Thoracic aorta (tissue), 2 donors: ENCODE results near the gene PISD. TPM values are rescaled to one million over a fixed set of nuclear protein-coding genes. Genes with fewer than 3 reads are reported as not detected.
"Not testable (repeated sequence)": the region's sequence is repeated elsewhere in the genome, so short reads cannot be mapped to it uniquely, and the experiment has no call there.

Experiments used
- ATAC-seq: fragments of 150-250 bp; one replicate; pipeline ENCODE4 v1.8.0; 2017; ENCODE audit warnings: low read depth; ENCODE audit not compliant: insufficient number of reproducible peaks, low FRiP score
- DNase-seq: peaks from one replicate; pipeline ENCODE4 v3.0.0-alpha.2; 2020; ENCODE audit warnings: low spot score
- H3K27ac ChIP-seq, 2 donors: fragments of 200-600 bp; sonication (generic); 1 replicate in 1 of 2; 2 replicates in 1 of 2; pipeline ENCODE4 v1.5.1; 2016; ENCODE audit warnings: mild to moderate bottlenecking in 2 of 2, moderate library complexity in 2 of 2
- H3K27me3 ChIP-seq: fragments of 200-600 bp; sonication (generic); replicated peaks from 2 replicates; pipeline ENCODE4 v1.6.0; 2016; ENCODE audit warnings: mild to moderate bottlenecking; ENCODE audit not compliant: insufficient read depth
- H3K36me3 ChIP-seq: fragments of 200-600 bp; sonication (generic); one replicate; pipeline ENCODE4 v1.5.1; 2016
- H3K4me1 ChIP-seq, 2 donors: fragments of 200-600 bp; sonication (generic); 1 replicate in 1 of 2; 2 replicates in 1 of 2; pipeline versions ENCODE4 v1.5.1 to v1.6.0; 2016; ENCODE audit warnings: low read depth in 2 of 2, mild to moderate bottlenecking in 1 of 2; ENCODE audit not compliant: control insufficient read depth in 1 of 2
- H3K4me3 ChIP-seq: fragments of 200-600 bp; sonication (generic); 2 replicates; pipeline ENCODE4 v1.5.1; 2016; ENCODE audit warnings: mild to moderate bottlenecking
- H3K9me3 ChIP-seq: fragments of 200-600 bp; sonication (generic); 2 replicates; pipeline ENCODE4 v1.5.1; 2016
- CTCF ChIP-seq: fragments of 200-600 bp; sonication (generic); IDR thresholded peaks from one replicate; pipeline ENCODE4 v1.5.1; 2019; ENCODE audit warnings: antibody characterized with exemption
- total RNA-seq, 2 donors: library from RNA; depleted of rRNA; stranded (reverse); fragments of >200 nt; gene quantifications; one replicate each; pipeline versions ENCODE4 v1.1.0 to v1.2.3, GENCODE V29; 2016

PISD gene
- 10 to 100 TPM; 41.4 to 54.9 TPM for total RNA-seq

DNA sequence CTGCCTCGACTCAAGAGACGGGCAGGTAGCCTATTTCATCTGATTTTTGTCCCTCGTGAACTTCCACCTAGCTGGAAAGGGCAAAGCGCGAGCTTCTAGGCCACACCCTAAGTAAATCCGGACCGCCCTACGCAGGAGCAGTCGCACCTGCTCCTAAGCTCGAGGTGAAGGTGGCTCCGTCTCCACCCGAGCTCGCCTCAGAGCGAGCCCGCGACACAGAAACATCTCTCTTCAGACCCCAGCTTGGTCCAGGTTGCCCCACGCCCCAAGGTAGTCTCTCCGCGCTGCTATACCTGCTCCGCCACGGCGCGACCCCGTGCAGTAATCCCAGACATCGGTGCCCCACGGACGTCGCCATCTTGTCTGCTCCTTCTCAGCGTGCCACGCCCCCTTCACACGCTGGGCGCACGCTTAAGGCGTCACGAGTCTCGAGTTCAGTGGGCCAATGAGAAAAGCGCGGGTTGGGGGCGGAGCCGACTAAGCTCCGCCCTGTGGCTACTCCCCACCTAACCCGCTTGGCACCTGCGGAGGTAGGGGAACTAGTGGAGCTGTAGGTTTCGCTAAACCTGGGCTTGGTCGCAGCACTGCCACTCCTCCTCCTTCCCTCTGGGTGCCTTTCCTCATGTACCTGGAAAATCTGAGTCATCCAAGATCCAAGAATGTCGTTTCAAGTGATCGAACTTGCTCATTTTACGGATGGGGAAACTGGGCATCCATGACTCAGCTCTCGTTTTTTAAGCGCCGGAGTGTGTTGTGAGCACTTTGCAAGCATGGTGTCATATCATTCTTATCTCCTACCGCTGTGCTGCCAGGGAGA, at the start of gene PISD:
TSS of gene PISD (minus strand) at position 365 of the 817 bp plus-strand sequence. CDS start at position 358, 7 bp downstream.
- Histone ChIP-seq H3K27me3 (no peaks in the 10 kb centered on the region), H3K36me3 (no peaks in the 10 kb centered on the region), H3K9me3 (no peaks in the 10 kb centered on the region), H3K4me1 (peaks cover 14 to 22% of the 10 kb centered on the region in 2 donors), H3K27ac (peak within 1 kb of the TSS; percentile 69 to 72), H3K4me3 (peak within 1 kb of the TSS; percentile 92)
- peak; percentile 88 for DNase-seq
- no peak for TF ChIP-seq CTCF
- ATAC-seq = peak; percentile 95

- H3K36me3 ChIP-seq = peaks cover 40% of the 10 kb centered on the region
- not testable (repeated sequence) for H3K27ac ChIP-seq, DNase-seq
These were observed 49.2 kb upstream of the PISD start for GRCh38 chr22:31711226-31711625.

GRCh38 chr22:31707519-31707918, 45.5 kb upstream of the PISD start:
- Histone ChIP-seq H3K9me3 (no peaks in the 10 kb centered on the region), H3K36me3 (peaks cover 35% of the 10 kb centered on the region), H3K27me3 (no peaks in the 10 kb centered on the region), H3K27ac (no peak overlapping the region), H3K4me3 (no peak overlapping the region), H3K4me1 (no peaks in the 10 kb centered on the region)
- DNase-seq (no peak), ATAC-seq (no peak)
- no peak for TF ChIP-seq CTCF

More at GRCh38 chr22:31711226-31711625, 49.2 kb upstream of the PISD start:
- H3K27me3 ChIP-seq, H3K4me1 ChIP-seq, H3K4me3 ChIP-seq, H3K9me3 ChIP-seq, ATAC-seq: not testable (repeated sequence)

GRCh38 chr22:31695423-31695822, 33.4 kb upstream of the PISD start:
- Histone ChIP-seq H3K9me3 (no peaks in the 10 kb centered on the region), H3K27ac (no peak overlapping the region), H3K4me1 (no peaks in the 10 kb centered on the region), H3K27me3 (no peaks in the 10 kb centered on the region), H3K36me3 (peaks cover 19% of the 10 kb centered on the region), H3K4me3 (no peak overlapping the region)
- DNase-seq = no peak
- no peak for ATAC-seq
- no peak for TF ChIP-seq CTCF

DNA sequence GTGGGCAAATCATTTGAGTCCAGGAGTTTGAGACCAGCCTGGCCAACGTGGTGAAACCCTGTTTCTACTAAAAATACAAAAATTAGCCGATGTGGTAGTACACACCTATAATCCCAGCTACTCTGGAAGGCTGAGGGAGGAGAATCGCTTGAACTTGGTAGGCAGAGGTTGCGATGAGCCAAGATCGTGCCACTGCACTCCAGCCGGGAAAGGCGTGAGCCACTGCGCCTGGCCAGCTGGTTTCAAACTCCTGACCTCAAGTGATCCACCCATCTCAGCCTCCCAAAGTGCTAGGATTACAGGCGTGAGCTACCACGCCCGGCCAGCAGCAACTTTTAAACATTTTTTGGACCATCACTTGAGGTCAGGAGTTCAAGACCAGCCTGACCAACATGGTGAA, 32.0 kb upstream of the PISD start:
- ATAC-seq, H3K27ac ChIP-seq, H3K4me1 ChIP-seq, H3K4me3 ChIP-seq, H3K27me3 ChIP-seq, DNase-seq, H3K9me3 ChIP-seq: not testable (repeated sequence)
- H3K36me3 ChIP-seq = peaks cover 15% of the 10 kb centered on the region

- peaks cover 15% of the 10 kb centered on the region for H3K36me3 ChIP-seq
- ATAC-seq = no peak
- no peak for TF ChIP-seq CTCF
- H3K27ac ChIP-seq = no peak overlapping the region
- H3K27me3 ChIP-seq = no peaks in the 10 kb centered on the region
- H3K4me1 ChIP-seq = no peaks in the 10 kb centered on the region
- no peak for DNase-seq
- no peak overlapping the region for H3K4me3 ChIP-seq
- no peaks in the 10 kb centered on the region for H3K9me3 ChIP-seq
These were observed 30.3 kb upstream of the PISD start for GRCh38 chr22:31692186-31692886.
